BE2C (cell line): Measurements from ENCODE around the gene ADSS1.

Experiments
- DNase-seq: peaks from one replicate; pipeline ENCODE4 v3.0.0-alpha.2; 2020
- H3K27me3 ChIP-seq: fragments of 250-450 bp; sonication (Bioruptor Pico); 2 replicates; pipeline ENCODE4 v1.5.1; 2020; ENCODE audit warnings: mild to moderate bottlenecking
- H3K36me3 ChIP-seq: fragments of 250-450 bp; sonication (Bioruptor Pico); 2 replicates; pipeline ENCODE4 v1.5.1; 2020; ENCODE audit warnings: mild to moderate bottlenecking
- H3K4me1 ChIP-seq: fragments of 250-450 bp; sonication (Bioruptor Pico); 2 replicates; pipeline ENCODE4 v1.5.1; 2020
- H3K4me3 ChIP-seq: 2 replicates; pipeline ENCODE4 v1.5.1; 2011; ENCODE audit warnings: low read depth, low read length
- H3K9me3 ChIP-seq: fragments of 250-450 bp; sonication (Bioruptor Pico); 2 replicates; pipeline ENCODE4 v1.5.1; 2020
- CTCF ChIP-seq: IDR thresholded peaks from 2 replicates; pipeline ENCODE4 v1.5.1; 2012; ENCODE audit warnings: mild to moderate bottlenecking, low read depth, low read length

Gene ADSS1

GRCh38 chr14:104678346-104678745, 45.7 kb upstream of the ADSS1 start:
- no peaks in the 10 kb centered on the region for H3K9me3 ChIP-seq
- H3K4me3 ChIP-seq: peak overlapping the region; percentile 55
- no peak for TF ChIP-seq CTCF
- H3K36me3 ChIP-seq: no peaks in the 10 kb centered on the region
- no peaks in the 10 kb centered on the region for H3K27me3 ChIP-seq
- peaks cover 50% of the 10 kb centered on the region for H3K4me1 ChIP-seq
- DNase-seq: no peak

GRCh38 chr14:104678901-104679705, 44.9 kb upstream of the ADSS1 start:
- H3K4me1 ChIP-seq: peaks cover 50% of the 10 kb centered on the region
- H3K4me3 ChIP-seq: no peak overlapping the region
- no peak for TF ChIP-seq CTCF
- no peaks in the 10 kb centered on the region for H3K27me3 ChIP-seq
- no peaks in the 10 kb centered on the region for H3K9me3 ChIP-seq
- no peaks in the 10 kb centered on the region for H3K36me3 ChIP-seq
- no peak for DNase-seq

GRCh38 chr14:104680056-104680805, 43.8 kb upstream of the ADSS1 start:
- DNase-seq: peak; percentile 55
- H3K27me3 ChIP-seq: no peaks in the 10 kb centered on the region
- H3K4me1 ChIP-seq: peaks cover 50% of the 10 kb centered on the region
- no peak overlapping the region for H3K4me3 ChIP-seq
- H3K9me3 ChIP-seq: no peaks in the 10 kb centered on the region
- H3K36me3 ChIP-seq: no peaks in the 10 kb centered on the region
- no peak for TF ChIP-seq CTCF

- Histone ChIP-seq H3K9me3 (no peaks in the 10 kb centered on the region), H3K36me3 (no peaks in the 10 kb centered on the region), H3K4me1 (peaks cover 50% of the 10 kb centered on the region), H3K4me3 (peak overlapping the region; percentile 10; the same call in 1 of the 2 replicates), H3K27me3 (no peaks in the 10 kb centered on the region)
- peak; percentile 39 for TF ChIP-seq CTCF
- no peak for DNase-seq
These were observed 43.0 kb upstream of the ADSS1 start for GRCh38 chr14:104680806-104681688.

- peak; percentile 72 for DNase-seq
- Histone ChIP-seq H3K27me3 (no peaks in the 10 kb centered on the region), H3K36me3 (no peaks in the 10 kb centered on the region), H3K9me3 (no peaks in the 10 kb centered on the region), H3K4me1 (peaks cover 49% of the 10 kb centered on the region), H3K4me3 (no peak overlapping the region)
- no peak for TF ChIP-seq CTCF
These were observed 42.3 kb upstream of the ADSS1 start for GRCh38 chr14:104681689-104682074.
